Keratinocyte (primary cell): ENCODE measurements around the gene DIAPH3.

Source experiments
- EZH2 ChIP-seq: IDR thresholded peaks from one replicate; pipeline ENCODE4 v1.6.1; 2012; ENCODE audit warnings: inconsistent platforms, mild to moderate bottlenecking, low read length, moderate library complexity
- TF ChIP-seq, protein P1 (sequence below), 3 experiments: IDR thresholded peaks in 1 of 3; conservative IDR thresholded peaks in 1 of 3; optimal IDR thresholded peaks in 1 of 3; 2 replicates in 2 of 3; 3 replicates in 1 of 3; pipeline versions ENCODE3 to v1.5.1; 2011; ENCODE audit warnings: low read length in 3 of 3, mild to moderate bottlenecking in 3 of 3, moderate library complexity in 2 of 3, control low read depth in 1 of 3, inconsistent platforms in 1 of 3; ENCODE audit not compliant: insufficient read depth in 2 of 3; ENCODE audit errors: extremely low read depth in 1 of 3

DNA sequence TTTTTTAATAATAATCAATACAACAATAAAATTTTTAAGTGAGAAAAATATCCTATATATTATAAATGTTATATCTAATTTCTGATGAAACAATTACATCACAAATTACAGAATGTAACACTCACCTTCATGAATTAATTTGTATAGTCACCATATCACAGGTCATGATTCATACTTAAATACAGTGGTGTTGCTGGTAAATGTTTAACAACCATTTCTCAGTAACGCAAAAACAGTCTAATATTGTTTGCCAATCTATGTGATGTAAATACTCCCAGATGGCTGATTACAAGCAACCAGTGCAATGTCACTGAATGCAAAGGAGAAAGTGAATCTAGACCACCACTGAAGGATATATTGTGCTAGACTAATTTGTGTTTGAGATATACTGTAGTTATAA lies 97.5 kb downstream of the DIAPH3 start:
- TF ChIP-seq, protein P1, sequence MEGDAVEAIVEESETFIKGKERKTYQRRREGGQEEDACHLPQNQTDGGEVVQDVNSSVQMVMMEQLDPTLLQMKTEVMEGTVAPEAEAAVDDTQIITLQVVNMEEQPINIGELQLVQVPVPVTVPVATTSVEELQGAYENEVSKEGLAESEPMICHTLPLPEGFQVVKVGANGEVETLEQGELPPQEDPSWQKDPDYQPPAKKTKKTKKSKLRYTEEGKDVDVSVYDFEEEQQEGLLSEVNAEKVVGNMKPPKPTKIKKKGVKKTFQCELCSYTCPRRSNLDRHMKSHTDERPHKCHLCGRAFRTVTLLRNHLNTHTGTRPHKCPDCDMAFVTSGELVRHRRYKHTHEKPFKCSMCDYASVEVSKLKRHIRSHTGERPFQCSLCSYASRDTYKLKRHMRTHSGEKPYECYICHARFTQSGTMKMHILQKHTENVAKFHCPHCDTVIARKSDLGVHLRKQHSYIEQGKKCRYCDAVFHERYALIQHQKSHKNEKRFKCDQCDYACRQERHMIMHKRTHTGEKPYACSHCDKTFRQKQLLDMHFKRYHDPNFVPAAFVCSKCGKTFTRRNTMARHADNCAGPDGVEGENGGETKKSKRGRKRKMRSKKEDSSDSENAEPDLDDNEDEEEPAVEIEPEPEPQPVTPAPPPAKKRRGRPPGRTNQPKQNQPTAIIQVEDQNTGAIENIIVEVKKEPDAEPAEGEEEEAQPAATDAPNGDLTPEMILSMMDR (optimal IDR thresholded peaks at IDR 0.05 in 1 of 3, IDR thresholded peaks at IDR 0.05 in 1 of 3, conservative IDR thresholded peaks at IDR 0.05 in 1 of 3; ENCODE audit: extremely low read depth in 1 of 3, insufficient read depth in 2 of 3, low read length in 3 of 3) = no peak
- TF ChIP-seq EZH2 = no peak
